CD1c-positive myeloid dendritic cell (primary cell): ENCODE measurements around the gene EPHA2.
"Not testable (repeated sequence)": the region's sequence is repeated elsewhere in the genome, so short reads cannot be mapped to it uniquely, and the experiment has no call there.

Source experiments
- DNase-seq: peaks from one replicate; pipeline ENCODE4 v3.0.0-alpha.2; 2016; ENCODE audit errors: extremely low spot score

The EPHA2 gene

GRCh38 chr1:16155537-16156410 is at the start of gene EPHA2:
Gene EPHA2 (minus strand): TSS chr1:16156069. CDS start chr1:16155932, 137 bp downstream.
- DNase-seq = peak; percentile 68

DNA sequence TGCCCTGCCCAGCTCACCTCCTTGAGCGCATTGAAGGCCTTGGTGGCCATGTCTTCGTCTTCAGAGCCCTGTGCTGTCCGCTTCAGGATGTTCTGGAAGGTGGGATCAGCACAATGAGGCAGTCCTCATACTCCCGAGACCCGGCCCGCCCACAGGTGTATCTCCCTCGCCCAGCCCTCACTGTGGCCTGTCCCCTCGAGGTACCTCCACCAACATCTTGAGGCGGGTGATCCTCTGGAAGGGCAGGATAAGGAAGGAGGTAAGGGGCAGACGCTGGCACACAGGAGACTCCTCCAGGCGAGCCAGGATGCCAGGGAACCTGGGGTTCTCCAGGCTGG is 49.4 kb upstream of the EPHA2 start:
- DNase-seq = no peak

DNA sequence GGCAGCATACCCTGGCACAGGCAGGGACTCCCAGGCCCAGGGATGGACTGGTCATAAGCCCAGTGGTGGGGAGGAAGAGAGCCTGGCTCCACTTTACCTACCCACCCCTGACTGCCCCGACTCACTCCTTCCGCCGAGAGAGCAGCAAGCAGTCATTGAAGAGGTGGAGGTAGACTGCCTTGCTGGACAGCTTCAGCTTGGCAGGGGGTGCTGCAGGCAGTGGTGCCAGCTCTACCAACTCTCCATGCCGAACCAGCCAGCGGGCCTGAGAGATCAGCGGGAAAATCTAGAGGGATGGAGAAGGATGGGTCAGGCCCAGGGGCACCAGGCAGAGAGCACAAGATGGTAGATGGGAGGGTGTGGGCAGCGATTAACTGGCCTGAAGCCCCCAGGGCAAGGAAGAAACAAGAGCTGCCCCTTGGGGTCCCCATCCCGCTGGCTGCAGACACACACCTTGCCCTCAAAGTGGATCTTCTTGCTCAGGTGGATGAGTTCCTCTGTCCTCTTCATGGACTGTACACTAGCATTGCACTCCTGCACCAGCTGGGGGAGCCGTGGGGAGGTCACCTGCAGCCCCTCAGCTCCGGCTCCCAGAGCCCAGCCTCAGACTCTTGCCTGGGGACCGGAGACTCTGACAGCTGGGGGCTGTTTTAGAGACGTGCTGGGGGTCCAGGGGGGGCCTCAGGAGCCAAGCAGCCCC is 48.9 kb upstream of the EPHA2 start:
- peak; percentile 8 for DNase-seq

DNA sequence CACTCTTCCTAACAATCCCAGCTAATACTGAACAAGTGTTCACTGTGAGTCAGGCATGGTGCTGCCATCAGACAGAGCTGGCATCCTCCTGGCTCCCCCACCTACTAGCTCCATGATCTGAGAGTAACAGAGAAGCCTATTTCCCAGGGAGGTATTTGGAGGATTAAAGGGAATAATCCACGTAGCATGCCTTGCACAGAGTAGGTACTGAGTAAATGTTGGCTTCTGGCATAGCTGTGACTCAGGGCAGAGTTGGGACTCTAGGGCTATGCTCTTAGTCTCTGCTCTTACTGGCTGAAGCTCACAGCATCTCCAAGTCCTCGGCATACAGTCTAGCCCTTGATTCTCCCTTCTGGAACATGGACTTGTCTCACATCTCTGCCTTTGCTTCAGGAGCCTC is 48.3 kb upstream of the EPHA2 start:
- DNase-seq = no peak

DNA sequence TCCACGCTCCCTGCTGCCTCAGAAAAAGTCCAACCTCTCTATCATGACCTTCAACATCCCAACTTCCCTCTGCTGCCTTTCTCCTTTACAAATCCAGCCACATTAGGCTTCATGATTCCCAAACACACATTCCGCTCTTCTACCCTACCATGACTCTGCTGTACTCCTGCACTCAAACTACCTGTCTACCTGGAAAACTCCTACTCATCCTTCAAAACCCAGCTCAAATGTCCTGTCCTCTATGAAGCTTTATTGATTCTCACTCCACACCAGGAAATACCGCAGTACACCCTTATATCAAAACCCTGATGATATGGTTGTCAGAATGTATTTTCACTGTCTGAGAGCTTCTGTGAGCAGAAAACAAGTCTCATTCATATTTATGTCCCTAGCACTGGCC is 47.7 kb upstream of the EPHA2 start:
- DNase-seq = no peak

DNA sequence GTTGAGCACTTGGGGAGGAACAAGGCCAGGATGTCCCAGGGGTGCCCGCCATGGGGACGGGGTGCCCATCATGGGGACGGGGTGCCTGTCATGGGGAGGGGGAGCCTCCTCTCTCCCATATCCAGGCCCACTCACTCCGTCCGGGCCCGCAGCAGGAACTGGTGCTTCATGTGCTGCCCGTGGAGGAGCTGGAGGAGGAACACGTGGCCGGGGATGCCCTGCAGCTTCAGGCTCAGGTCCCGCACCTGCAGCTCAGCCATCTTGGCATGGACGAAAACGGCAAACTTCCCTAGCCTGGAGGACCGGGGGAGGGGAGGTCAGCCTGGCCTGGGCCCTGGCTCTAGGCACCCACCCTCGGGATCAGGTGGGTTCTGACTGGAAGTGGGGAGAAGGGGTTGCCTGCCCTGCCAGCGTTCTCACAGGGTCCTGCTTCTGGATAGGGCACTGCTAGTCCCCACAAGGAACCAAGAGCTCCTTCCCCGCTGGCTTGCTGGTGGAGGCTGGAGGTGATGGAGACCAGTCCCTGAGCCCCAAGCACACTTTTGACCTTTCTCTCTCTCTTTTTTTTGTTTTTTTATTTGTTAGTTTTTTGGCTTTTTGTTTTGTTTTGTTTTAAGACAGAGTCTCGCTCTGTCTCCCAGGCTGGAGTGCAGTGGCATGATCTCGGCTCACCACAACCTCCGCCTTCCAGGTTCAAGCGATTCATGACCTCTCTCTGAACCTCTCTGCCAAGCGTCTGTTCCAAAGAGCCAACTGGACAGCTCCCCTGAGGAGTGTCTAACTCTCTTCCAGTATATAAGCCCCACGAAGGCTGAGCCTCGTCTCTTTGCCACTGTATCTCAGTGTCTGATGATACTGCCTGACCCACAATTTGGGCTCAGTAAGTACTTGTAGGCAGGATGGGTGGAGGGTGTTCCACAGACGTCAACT is 46.7 kb upstream of the EPHA2 start:
- DNase-seq = no peak

DNA sequence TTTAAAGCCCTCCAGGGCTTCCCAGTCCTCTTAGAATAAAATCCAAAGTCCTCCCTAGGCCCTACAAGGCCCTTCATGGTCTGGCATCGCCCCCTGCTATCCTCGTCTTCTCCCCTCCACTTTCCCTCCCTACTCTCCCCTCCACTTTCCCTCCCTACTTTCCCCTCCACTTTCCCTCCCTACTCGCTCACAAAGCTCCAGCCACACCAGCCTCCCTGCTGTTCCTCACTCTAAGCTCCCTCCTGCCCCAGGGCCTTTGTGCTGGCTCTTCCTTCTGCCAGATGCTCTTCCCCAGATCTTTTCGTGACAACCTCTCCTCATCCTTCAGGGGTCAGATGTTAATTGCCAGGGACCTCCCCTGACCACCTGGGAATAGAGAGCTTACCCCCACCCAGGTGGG is 43.8 kb upstream of the EPHA2 start:
- DNase-seq = no peak

GRCh38 chr1:16199157-16199501 is 43.3 kb upstream of the EPHA2 start:
- DNase-seq = no peak

DNA sequence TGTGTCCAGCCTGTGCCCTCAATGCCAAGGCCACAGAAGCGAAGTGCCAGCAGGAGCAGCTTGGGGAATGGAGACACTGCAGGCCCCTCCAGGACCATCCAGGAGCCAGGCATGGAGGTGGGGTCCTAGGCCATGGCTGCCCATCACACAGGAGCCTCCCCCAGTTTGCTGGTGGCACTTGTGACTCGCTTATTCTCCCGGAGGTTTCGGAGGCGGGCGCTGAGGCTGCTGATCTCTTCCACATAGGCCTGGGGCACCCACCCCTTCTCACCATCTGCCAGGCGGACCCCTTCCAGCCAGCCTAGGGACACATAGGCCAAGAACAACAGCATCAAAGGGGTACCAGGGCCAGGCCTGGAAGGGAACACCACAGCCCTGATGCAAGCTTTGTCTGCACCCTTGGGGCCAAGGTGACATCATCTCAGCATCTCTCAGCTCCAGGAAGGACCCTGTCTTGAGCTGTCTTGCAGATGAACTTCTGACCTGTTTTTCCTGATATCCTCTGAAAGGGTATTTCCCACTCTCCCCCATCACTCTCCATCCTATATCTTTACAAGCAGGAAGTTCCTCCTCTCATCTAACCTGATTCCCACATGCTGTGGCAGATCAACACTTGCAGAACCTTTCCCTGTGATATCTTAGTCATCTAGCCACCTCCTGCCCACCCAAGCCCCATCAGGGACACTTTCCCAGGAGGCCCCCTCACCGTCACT is 42.7 kb upstream of the EPHA2 start:
- DNase-seq = no peak

DNA sequence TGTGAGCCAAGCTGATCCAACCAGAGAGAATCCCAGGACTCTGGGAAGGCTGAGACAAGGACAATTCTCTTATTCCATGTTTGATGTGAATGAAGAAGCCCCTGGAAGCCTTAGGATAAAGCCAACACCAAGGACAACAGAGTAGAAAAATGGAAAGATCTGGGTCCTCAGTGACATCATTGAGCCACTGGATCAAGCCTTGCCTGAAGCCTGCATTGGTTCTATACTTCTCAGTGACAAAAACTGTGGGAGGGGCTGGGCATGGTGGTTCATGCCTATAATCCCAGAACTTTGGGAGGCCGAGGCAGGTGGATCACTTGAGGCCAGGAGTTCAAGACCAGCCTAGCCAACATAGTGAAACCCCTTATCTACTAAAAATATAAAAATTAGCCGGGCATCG is 41.0 kb upstream of the EPHA2 start:
- no peak for DNase-seq

- not testable (repeated sequence) for DNase-seq
Observed at GRCh38 chr1:16196139-16196538, 40.3 kb upstream of the EPHA2 start.

DNA sequence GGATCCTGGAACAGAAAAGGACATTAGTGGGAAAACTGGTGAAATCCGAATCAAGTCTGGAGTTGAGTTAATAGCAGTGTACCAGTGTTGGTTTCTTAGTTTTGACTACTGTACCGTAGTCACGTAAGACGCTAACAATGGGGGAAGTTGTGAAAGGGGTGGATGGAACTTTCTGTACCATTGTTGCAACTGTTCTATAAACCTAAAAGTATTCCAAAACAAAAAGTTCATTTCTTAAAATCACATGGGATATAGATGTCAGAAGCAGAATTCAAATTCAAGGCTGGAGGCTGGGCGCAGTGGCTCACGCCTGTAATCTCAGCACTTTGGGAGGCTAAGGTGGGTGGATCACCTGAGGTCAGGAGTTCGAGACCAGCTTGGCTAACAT is 39.6 kb upstream of the EPHA2 start:
- no peak for DNase-seq

- no peak for DNase-seq
Observed at GRCh38 chr1:16191916-16192546, 36.2 kb upstream of the EPHA2 start.

GRCh38 chr1:16191309-16191708 is 35.4 kb upstream of the EPHA2 start:
- no peak for DNase-seq

GRCh38 chr1:16189921-16190621 is 34.2 kb upstream of the EPHA2 start:
- no peak for DNase-seq

GRCh38 chr1:16189003-16189402 is 33.1 kb upstream of the EPHA2 start:
- no peak for DNase-seq

DNA sequence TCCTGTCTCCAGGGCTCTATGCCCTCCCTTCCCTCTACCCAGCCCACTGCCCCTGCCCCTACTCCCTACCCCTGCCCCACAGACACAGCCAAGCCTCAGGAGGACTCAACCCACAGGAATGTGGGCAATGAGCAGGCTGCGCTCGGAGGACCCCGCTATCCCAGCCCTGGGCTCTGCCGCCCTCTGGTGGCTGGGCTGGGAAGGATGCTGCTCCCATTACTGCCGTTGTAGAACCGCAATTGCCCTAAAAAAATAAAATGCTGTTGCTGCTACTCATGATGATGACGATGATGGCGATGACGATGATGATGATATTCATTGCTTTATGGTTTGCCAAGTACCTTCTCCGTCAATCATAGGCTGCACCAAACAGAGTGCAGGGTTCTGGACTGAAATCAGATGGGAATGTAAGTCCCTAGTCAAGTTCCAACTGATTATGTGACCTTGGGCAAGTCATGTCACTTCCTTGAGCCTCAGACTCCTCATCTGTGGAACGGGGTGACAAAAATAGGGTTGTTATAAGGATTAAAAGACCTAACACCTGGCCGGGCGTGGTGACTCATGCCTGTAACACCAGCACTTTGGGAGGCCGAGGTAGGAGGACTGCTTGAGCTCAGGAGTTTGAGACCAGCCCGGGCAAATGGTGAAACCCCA is 32.0 kb upstream of the EPHA2 start:
- DNase-seq = peak; percentile 82

DNA sequence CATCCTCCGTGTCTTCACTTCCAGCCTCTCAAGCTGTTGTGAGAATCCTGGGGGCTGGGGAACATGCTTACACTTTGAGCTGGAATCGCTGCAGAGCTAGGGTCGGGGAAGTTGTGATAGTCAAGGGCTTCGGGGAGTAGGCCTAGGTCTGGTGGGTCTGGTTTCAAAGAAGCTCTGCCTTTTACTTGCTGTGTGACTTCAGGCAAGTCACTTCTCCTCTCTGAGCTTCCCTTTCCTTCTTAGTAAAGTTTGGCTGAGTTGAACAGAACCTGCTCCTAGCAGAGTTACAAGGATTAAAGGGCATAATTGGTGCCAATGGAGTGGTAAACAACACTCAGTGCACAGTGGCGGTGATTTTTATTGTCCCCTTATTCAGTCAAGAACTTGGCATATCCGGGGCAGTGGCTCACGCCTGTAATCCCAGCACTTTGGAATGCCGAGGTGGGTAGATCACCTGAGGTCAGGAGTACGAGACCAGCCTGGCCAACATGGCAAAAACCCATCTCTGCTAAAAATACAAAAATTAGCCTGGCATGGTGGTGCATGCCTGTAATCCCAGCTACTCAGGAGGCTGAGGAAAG is 30.9 kb upstream of the EPHA2 start:
- no peak for DNase-seq

- no peak for DNase-seq
Observed at GRCh38 chr1:16184557-16185303, 28.9 kb upstream of the EPHA2 start.
